GM21367 (cell line): Measurements from ENCODE around the gene CHRNG.

Experiments
- ATAC-seq: cut with Tn5 transposase; IDR thresholded peaks from one replicate; pipeline ENCODE4 v1.9.1; 2021; ENCODE audit not compliant: unreplicated experiment

CHRNG gene

GRCh38 chr2:232539298-232540231 lies at the start of gene CHRNG:
Gene CHRNG, plus strand, starts transcription at chr2:232539692. Its CDS starts 56 bp downstream, at chr2:232539748.
- ATAC-seq: no peak

- no peak for ATAC-seq
Observed at GRCh38 chr2:232490221-232491138, 49.0 kb upstream of the CHRNG start.

- no peak for ATAC-seq
Observed at GRCh38 chr2:232491139-232491780, 48.2 kb upstream of the CHRNG start.

- ATAC-seq: no peak
Observed at GRCh38 chr2:232492236-232492848, 47.1 kb upstream of the CHRNG start.

GRCh38 chr2:232492963-232493700 lies 46.4 kb upstream of the CHRNG start:
- ATAC-seq: no peak

GRCh38 chr2:232493701-232494474 lies 45.6 kb upstream of the CHRNG start:
- ATAC-seq: no peak

DNA sequence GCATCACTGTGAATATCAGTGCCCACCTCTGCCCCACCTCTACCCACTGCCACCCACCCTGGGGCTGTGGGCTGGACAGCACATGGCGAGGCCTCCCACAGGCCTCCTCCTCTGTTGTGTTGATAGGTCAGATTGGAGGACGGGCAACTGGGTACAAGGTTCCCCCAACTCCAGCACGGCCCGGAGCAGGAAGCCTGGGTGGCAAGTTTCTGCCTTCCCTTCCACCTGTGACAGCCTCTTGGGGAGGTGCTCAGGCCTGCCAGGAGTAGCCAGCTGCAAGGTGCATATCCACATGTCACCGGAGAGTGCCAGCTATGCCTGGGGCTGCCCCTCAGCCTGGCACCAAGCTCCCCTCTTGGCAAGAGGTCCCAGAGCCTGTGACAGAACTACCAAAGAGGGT lies 45.0 kb upstream of the CHRNG start:
- ATAC-seq: no peak

GRCh38 chr2:232495292-232495691 lies 44.2 kb upstream of the CHRNG start:
- ATAC-seq: no peak

DNA sequence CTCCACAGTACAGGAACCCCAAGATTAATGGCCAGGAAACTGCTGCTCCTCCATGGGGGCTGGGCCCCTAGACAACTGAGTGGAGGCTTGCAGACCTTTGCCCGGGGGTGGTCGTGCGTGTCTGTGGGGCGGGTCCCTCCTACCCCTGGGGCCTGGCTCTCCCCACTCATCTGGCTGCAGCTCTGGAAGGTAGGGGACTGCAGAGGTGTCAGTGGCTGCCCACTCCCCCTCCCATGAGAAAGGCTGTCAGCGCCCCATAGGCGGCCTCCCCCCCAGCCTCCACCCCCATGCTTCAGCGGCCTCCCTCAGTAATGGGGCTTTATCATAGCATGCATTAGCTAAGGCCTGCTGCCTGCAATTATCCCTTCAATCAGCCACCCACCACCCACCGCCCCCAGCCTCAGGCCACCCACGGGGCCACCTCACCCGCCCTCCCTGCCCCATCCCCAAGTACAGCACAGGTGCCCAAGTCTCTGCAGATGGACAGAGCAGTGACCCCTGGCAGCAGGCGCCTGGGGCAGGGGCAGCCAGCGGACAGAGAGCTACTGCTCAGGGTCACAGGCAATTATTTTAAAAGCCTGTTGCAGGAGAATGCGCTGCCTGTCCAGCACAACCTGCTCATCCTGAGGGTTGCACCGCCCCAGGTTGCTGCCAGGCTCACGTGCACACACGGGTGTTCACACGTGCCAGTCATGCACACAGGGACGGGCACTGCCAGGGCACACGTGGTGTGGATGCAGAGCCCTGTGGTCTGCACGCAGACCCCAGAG lies 42.8 kb upstream of the CHRNG start:
- no peak for ATAC-seq

GRCh38 chr2:232497348-232497747 lies 42.1 kb upstream of the CHRNG start:
- ATAC-seq: no peak

GRCh38 chr2:232498452-232498851 lies 41.0 kb upstream of the CHRNG start:
- no peak for ATAC-seq

GRCh38 chr2:232501331-232501771 lies 38.1 kb upstream of the CHRNG start:
- no peak for ATAC-seq

- ATAC-seq: no peak
Observed at GRCh38 chr2:232501794-232502390, 37.6 kb upstream of the CHRNG start.

DNA sequence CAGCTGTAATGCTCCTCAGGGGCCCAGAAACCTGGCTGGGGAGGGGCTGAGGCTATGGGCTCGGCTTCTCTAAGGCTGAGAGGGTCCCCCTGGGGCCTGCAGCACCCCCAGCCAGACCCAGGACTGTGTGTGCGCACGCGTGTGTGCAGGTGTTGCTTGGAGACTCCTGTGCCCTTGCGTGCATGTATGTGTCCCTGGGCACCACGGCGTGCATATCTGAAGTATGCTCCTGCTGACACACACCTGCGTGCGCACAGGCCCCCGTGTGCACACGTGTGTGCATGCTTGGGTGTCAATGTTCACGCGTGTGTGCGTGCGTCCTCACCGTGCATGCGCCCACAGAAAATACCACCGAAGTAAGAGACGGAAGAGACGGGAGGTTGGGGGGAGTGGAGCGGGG lies 37.0 kb upstream of the CHRNG start:
- ATAC-seq: no peak

DNA sequence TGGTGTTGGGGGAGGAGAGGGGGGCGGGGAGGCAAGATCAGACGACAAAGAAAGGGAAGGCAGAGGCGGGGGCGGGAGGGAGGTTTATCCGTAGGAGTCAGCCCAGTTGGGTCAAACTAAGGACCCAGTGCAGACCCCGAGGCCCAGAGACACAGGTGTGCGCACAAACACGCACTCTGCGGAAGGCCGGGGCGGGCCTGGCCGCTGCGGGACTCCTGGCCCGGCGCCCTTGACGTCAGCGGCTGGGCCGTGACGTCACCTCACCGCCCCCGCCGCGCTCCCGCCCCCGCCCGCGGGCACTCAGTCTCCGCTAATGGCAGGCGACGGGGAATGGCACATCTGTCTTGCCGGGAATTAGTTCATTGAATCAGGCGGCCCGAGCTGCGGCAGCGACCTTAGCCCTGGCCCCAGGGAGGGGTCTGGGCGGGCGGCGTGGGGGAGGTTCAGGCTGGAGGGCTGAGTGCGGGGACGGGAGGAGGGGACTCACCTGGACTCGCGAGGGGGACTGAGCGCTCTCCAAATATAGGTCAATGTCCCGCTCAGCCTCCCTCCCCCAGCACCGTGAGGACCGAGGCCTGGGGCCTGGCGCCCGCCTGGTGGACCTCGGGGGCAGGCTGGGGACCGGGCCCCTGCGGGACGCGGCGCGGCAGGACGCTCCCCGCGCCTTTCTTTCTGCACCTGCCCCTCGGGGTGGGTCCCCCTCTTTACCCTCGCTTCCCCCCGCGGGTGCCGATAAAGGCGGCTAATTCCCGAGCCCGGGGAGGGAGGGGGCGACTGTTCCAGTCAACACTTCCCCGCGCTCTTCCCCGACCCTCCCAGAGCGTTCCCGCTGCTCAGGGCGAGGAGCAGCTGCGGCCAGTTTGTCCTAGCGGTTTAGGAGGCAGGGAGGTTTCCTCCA lies 36.3 kb upstream of the CHRNG start:
- ATAC-seq: no peak

DNA sequence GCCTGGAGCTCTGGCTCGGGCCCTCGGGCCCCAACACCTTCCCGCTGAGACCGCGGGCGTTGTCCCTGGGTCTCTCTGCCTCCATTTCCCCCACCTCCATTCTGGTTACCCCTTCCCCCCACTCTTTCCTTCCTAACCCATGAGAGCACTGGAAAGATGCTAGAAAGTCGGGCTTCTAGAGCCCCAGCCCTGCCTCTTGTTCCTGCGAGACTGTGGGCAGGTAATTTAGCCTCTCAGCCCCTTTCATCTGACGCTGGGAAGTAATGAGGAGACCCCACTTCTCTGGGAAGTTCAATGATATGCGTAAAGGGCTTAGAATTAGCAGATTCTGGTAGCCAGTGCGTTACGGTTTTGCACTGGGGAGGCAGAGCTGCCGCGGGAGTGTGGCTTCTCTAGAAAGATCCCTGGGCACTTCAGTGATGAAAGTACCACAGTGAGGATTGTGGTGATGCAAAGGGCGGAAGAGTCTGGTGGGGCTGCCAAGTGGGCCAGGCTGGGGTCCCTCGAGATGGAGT lies 35.6 kb upstream of the CHRNG start:
- no peak for ATAC-seq

DNA sequence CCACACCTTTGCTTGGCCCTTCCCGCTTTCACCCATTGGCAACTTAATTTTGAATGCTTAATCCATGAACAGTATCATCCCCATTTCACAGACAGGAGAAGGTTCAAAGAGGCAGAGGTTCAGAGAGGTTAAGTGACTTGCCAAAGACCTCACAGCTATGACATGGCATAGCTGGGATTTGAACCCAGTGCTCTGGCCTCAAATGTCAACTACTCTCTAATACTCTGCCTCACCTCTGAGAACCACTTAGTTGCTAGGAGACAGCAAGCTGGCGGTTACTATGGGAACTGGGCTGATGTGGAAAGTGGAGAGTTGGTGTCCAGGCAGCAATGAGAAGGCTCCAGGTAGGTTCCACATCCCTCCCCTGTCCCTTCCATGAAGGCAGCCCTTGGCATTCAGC lies 35.1 kb upstream of the CHRNG start:
- ATAC-seq: no peak
